Endometrial microvascular endothelial cells (primary cell): ENCODE data around the gene FAM200A. TPM values are rescaled to one million over a fixed set of nuclear protein-coding genes. Genes with fewer than 3 reads are reported as not detected.
"Not testable (repeated sequence)": the region's sequence is repeated elsewhere in the genome, so short reads cannot be mapped to it uniquely, and the experiment has no call there.

Experiments
- in situ Hi-C: cut with HindIII; loops from 2 replicates; pipeline ENCODE4 v1.10.0; 2017; ENCODE audit warnings: low sequenced_read_pairs, low pct_unique_long_range_greater_than_20kb; ENCODE audit errors: inconsistent ontology term
- total RNA-seq: library from RNA; depleted of rRNA; stranded (reverse); fragments of >200 nt; gene quantifications from one replicate; pipeline ENCODE4 v1.2.3, GENCODE V29; 2015; ENCODE audit errors: inconsistent ontology term

The FAM200A gene
- total RNA-seq, 1 donor from 2014 or later: 3.9 TPM

DNA sequence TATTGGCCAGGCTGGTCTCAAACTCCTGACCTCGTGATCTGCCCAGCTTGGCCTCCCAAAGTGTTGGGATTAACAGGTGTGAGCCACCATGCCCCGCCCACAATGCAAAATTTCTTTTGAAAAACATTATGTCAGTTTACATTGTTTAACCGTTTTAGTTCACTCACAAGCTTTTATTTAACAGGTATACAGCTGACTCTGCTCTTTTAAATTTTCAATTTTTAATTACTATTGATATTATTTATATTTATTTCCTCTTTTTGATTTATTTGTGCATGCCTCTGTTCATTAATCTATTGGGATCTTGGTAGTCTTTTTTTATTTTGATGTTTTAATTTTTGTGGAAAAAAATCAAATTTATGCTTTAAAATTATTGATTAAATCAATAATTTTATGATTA lies 30.5 kb downstream of the FAM200A start:
- in situ Hi-C loops: no loop called here

DNA sequence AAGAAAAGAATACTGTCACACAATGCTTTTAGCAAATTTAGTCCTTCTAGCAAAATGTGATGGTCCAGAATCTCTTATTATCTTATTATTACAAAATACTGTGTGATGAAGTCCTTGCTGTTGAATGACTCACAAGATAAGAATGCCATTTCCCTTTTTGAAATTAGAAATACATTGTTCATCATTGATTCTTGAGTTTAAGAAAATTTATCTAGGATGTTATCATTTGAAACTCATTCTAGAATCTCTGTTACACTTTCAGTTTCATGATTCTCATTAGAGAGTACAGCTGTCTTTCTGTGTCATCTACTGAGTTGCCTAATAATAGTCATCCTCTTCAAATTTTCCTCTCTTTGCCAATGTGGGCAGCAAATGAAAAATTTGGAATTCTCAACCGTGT lies 37.9 kb downstream of the FAM200A start:
- in situ Hi-C loops: no loop called here

DNA sequence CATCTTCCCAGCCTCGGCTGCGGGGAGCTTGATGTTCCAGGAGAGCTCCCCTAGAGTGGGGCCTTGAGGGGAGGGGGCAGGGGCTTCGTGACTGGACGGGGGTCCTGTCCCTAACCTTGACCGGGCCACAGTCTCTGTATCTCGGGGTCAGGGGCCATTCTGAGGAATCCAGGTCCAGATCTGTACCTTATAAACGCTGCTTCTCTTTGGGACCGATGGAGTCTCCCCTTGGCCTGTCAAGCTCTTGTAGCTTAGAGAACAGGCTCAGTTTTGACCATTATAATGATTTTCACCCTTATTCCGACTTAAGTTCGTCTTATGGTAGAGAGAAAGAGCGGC lies 46.6 kb downstream of the FAM200A start:
- in situ Hi-C loops: no loop called here

DNA sequence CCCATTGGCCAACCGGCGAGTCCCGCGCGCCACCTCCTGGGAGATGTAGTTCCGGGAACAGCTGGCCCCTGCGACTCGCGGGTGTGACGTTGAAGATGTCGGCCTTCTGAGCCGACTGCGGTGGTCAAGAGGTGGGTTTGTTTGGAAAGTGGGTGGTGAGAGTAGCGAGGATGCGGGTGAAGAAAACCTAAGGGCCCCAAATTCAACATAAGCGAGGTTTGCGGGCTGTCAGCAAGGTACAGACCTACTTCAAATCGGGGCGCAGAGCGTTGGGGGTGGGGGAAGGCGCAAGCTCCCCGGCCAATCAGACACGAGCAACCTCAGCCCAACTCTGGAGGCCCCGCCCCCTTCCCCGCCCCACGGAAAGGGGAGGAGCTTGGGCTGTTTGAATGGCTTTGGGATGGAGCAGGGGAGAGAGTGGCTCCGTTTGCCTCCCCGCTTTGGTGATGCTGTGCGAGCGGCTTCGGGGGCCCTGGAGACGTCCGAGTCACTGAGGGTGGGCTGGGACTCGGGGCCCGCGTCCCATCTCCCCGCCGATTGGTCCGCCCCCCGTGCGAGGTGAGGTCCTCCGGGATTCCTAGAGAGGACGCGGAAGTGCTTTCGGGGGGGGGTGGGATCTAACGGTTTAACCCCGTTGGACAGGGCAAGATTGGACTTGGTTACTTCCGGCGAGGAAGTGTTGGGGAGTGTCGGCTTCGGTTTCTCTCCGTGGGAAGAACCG lies 47.2 kb downstream of the FAM200A start, which contains the start of gene ZKSCAN5:
Gene ZKSCAN5, plus strand, starts transcription at position 60 of the 721 bp plus-strand sequence. CDS start 1,383 bp downstream, outside the sequence.
- in situ Hi-C loops: no loop called here

DNA sequence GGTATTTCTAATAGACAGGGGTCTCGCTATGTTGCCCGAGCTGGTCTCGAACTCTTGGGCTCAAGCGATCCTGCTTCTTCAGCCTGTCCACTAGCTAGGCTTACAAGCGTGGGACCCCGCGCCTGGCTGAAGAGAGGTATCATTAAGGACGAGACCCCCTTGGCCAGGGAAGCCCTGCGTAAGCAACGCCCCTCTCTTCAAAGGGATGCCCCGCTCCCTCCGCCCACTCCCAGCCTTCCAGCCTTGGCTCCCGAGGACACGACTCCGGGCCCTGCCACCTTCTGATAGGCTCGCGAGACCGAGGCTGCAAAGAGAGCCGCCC lies 47.7 kb downstream of the FAM200A start:
- in situ Hi-C loops: no loop called here

DNA sequence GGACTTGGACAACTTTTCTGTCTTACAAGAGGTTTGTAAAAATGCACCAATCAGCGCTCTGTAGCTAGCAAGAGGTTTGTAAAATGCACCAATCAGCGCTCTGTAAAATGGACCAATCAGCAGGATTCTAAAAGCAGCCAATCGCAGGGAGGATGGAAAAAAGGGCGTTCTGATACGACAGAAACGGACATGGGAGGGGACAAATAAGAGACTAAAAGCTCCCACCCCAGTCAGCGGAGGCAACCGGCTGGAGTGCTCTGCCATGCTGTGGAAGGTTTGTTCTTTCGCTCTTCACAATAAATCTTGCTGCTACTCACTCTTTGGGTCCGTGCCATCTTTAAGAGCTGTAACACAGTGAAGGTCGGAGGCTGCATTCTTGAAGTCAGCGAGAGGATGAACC lies 50.7 kb downstream of the FAM200A start:
- in situ Hi-C loops: not testable (repeated sequence)

DNA sequence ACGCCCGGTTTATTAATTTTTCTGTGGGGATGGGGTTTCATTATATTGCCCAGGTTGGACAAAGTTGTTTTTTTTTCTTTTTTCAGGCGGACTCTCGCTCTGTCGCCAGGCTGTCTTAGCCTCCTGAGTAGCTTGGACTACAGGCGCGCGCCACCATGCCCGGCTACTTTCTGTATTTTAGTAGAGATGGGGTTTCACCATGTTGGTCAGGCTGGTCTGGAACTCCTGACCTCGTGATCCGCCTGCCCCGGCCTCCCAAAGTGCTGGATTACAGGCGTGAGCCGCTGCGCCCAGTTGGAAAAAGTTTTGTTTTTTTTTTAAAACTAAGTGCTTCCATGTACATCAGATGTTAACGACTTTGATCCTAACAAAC lies 51.3 kb downstream of the FAM200A start:
- in situ Hi-C loops: no loop called here

DNA sequence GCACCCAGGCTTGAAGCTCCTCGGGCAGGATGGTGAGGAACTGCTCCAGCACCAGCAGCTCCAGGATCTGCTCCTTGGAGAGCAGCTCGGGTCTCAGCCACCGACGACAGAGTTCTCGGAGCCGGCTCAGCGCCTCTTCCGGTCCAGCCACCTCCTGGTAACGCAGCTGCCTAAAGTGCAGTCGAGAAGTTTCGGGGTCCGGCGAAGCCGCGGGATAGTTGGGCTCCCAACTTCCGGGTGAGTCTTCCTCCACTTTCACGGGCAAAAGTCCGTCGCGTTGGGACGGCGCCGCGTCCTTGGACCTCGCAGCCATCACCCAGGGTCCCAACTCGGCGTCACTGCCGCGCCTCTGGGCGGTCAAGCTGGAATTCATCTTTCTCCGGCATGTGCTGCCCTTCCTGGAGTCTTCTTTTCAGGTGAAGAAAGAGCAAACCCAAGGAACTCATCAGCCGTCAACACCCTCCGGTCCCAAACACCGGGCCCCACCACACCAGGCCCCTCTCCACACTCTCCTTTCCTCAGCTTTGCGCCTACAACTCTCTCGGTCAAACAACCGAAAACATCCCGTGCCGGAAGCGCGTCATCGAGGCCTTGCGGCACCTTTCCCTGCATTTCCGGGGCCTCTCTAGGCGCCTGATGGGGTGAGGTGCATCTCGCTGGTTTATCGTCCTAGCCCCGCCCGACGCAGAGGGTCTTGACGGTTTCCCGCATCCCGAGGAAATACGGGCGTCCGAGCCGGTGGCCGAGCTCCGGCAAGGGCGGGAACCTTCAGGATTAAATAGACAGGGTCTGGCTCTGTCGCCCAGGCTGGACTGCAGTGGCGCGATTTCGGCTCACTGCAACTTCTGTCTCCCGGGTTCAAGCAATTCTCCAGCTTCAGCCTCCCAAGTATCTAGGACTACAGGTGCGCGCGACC lies 51.9 kb downstream of the FAM200A start, which contains the start of gene ZNF394:
Gene ZNF394, minus strand, starts transcription at position 561 of the 916 bp plus-strand sequence. Its CDS starts 188 bp downstream, at position 373.
- in situ Hi-C loops: no loop called here

DNA sequence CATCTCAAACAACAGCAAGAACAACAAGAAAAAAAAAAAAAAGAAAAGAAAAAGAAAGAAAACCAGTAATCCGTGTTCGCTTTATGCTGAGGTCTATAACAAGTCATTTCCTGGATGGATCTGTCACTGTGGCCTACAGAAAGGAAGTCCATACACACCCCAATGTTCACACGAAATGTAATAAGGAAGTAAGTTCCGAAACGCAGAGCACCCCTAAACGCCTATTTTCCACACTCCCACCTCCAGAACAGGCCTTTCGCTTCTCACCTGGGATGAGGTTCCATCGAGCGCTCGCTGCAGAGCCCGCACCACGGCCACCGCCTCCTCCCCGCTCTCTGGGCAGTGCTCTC lies 52.6 kb downstream of the FAM200A start:
- in situ Hi-C loops: no loop called here

DNA sequence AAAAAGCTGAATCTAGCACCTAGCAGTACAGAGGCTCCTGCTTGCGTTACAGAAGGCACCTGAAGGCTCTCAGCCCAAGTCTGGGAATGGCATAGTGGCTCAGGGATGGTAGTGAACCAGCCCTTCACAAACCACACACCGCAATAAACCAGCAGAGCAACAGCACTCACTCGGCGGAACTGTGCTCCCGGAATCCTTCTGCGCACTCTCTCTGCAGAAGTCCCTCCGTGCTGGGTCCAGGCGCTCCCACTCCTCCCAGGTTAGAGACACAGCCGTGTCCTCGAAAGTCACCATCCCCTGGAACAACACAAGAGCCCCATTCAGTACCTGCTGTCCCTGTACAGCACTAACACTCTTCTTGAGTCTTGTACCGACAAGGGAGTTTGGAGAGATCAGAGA lies 53.4 kb downstream of the FAM200A start:
- in situ Hi-C loops: no loop called here

DNA sequence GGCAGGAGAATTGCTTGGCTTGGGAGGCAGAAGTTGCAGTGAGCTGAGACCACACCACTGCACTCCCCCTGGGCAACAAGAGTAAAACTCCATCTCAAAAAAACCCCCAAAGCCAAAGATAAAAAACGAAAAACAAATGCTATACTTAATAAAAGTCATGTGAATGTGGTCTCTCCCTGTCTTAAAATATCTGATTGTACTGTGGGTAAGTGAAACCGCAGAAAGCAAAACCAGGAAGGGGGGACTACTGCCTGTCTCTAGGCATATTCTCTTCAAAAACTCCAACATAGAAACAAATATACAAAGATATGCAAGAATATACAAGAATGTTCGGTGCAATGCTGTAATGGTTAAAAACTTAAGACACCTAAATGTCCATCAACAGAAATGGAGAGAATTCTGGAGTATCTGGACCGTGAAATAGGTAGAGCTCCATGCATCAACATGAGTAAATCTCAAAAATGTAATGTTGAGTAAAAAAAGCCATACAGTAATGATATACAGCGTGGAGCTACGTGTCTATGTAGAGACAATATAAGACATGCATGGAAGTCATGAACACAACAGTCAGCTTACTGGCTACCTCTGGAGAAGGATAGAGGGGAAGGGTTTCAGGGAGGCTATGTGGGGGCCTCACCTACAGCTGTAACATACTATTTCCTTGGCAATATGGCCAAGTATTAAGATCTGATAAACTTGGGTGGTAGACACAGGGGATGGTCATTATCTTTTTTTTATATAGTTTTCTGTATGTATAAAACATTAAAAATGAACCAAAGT lies 54.0 kb downstream of the FAM200A start:
- in situ Hi-C loops: no loop called here

Other genes starting within 250 kb of the FAM200A start
- gene ARPC1A, start 226.2 kb downstream of the FAM200A start, total RNA-seq: 255 TPM
- gene ARPC1B, start 177.4 kb downstream of the FAM200A start, total RNA-seq: 453 TPM
- 147 TPM for gene PDAP1, start 143.5 kb downstream of the FAM200A start, total RNA-seq
- gene BUD31, start 143.1 kb downstream of the FAM200A start, total RNA-seq: 85.7 TPM
- gene PTCD1, start 113.3 kb downstream of the FAM200A start, total RNA-seq: 3.0 TPM
- gene CPSF4, start 113.2 kb downstream of the FAM200A start, total RNA-seq: 25.1 TPM
- 4,245 TPM for gene ATP5MF, start 85.9 kb downstream of the FAM200A start, total RNA-seq
- gene ZNF789, start 79.2 kb downstream of the FAM200A start, total RNA-seq: 3.3 TPM
- gene ZNF394, start 51.8 kb downstream of the FAM200A start, total RNA-seq: 28.1 TPM
- 8.5 TPM for gene ZKSCAN5, start 47.5 kb downstream of the FAM200A start, total RNA-seq
- 17.9 TPM for gene ZNF655, start 6.5 kb upstream of the FAM200A start, total RNA-seq
- gene TMEM225B, start 46.2 kb upstream of the FAM200A start, total RNA-seq: not detected
- gene ZSCAN25, start 64.8 kb upstream of the FAM200A start, total RNA-seq: 17.3 TPM
- gene CYP3A5, start 127.9 kb upstream of the FAM200A start, total RNA-seq: not detected
- gene CYP3A7, start 183.1 kb upstream of the FAM200A start, total RNA-seq: not detected
- not detected for gene CYP3A4, start 232.1 kb upstream of the FAM200A start, total RNA-seq